Erythroblast (primary cell): ENCODE measurements around the gene MED16.

Experiments
- DNase-seq, 2 experiments: peaks; one replicate each; lab custom pipeline; 2025; lab: John Stamatoyannopoulos, UW
- GATA1 ChIP-seq: IDR thresholded peaks from 2 replicates; pipeline ENCODE4 v1.6.1; 2011; ENCODE audit warnings: low read depth, mild to moderate bottlenecking, control low read depth, low read length, moderate library complexity
- POLR2A ChIP-seq: IDR thresholded peaks from 2 replicates; pipeline ENCODE4 v1.6.1; 2011; ENCODE audit warnings: mild to moderate bottlenecking, low read length

MED16 gene

DNA sequence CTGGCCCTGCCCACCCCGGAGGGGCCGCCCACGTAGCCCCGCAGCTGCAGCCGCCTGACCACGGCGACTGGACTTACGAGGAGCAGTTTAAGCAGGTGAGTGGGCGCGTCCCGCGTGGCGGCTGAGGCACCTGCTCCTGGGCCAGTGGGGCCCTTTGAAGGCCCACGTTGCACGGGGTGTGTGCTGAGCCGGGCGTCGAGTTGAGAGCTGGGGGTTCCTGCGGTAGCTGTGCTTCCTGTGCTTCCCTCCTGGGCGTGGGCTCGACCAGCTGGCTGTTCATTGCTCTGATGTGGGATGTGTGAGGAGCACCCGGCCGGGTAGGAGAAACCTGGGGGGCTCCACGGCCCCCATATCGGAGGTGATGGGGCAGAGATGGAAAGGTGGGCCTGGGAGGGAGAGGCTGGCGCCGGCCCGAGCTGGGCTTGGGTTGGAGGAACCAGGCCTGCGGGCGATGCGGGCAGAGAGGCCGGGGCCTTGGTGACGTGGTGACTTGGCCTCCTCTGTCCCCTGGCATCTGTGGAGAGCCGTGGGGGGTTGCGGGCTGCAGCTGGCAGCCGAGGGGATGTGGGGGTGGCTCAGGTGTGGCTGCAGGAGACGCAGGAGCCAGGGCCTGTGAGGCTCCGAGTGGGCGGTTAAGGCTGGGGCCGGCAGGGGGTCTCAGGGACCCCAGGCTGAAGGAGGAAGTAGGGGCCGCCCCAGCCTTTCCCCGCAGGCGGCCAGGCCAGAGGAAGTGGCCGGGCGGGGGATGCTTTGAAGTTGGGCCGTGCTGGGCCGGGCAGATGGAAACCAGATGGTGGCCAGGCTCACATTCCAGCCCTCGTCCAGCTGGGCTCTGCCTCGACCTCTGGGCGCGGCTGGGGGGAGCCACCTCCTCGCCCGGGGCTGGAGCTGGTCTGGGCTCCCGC is 39.9 kb upstream of the MED16 start:
- TF ChIP-seq POLR2A (no peak), GATA1 (no peak)
- DNase-seq, result no peak

DNA sequence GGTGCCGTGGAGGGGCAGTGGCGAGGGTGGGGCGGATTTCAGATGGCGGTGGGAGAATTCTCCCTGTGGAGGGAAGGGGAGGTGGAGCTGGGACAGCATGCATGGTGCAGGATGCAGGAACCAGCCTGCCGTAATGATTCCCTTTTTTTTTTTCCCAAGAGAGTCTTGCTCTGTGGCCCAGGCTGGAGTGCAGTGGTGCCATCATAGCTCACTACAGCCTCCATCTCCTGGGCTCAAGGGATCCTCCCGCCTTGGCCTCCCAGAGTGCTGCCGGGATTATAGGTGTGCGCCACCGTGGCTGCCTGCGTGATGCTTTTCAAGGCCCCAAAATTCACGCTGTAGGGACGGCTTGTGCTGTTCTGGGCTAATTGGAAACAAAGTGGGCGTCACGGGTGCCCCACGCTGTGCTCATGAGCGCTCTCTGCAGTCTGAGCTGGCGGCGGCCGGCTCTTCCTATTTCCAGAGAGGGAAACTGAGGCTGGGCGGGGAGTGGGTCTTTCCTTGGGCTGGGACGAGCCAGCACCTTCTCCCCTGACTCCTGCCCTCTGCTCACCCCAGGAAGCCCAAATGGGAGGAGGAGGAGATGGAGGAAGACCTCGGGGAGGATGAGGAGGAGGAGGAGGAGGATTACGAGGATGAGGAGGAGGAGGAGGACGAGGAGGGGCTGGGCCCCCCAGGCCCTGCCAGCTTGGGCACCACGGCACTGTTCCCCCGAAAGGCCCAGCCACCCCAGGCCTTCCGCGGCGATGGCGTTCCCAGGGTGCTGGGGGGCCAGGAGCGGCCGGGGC is 39.1 kb upstream of the MED16 start:
- TF ChIP-seq POLR2A (no peak), GATA1 (no peak)

DNA sequence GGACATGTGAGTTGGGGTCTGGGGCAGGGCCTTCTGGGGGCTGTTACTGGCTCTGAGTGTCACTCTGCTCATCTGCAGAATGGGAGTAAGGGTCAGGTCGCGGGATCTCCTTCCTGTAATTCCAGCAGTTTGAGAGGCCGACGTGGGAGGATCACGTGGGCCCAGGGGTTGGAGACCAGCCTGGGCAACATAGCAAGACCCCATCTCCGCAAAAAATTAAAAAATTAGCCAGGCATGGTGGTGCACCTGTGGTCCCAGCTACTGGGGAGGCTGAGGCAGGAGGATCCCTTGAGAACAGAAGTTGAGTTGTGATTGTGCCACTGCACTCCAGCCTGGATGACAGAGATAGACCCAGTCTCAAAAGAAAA is 36.9 kb upstream of the MED16 start:
- TF ChIP-seq GATA1, result no peak
- TF ChIP-seq POLR2A, result no peak
- DNase-seq, result no peak

More for the DNA sequence above, 39.1 kb upstream of the MED16 start:
- no peak for DNase-seq

DNA sequence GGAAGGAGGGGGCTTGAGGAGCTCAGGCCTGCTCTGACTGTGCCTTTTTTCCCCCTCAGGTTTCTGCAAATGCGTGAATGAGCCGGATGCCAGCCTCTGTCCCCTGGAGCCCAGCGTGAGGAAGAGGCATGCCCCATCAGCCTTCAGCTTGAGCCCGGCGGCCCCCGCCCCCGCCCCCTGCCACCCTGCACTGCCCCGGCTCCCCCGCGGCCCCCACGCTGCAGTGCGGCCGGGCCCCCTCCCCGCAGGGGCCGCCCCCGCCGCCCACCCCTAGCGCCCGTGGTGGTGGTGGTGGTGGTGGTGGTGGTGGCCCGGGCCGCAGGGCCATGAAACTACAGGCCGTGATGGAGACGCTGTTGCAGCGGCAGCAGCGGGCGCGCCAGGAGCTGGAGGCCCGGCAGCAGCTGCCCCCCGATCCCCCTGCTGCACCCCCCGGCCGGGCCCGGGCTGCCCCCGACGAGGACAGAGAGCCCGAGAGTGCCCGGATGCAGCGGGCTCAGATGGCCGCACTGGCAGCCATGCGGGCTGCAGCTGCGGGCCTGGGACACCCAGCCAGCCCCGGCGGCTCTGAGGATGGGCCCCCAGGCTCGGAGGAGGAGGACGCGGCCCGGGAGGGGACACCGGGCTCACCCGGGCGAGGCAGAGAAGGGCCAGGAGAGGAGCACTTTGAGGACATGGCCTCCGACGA is 36.4 kb upstream of the MED16 start:
- TF ChIP-seq POLR2A (no peak), GATA1 (no peak)
- DNase-seq, result no peak

DNA sequence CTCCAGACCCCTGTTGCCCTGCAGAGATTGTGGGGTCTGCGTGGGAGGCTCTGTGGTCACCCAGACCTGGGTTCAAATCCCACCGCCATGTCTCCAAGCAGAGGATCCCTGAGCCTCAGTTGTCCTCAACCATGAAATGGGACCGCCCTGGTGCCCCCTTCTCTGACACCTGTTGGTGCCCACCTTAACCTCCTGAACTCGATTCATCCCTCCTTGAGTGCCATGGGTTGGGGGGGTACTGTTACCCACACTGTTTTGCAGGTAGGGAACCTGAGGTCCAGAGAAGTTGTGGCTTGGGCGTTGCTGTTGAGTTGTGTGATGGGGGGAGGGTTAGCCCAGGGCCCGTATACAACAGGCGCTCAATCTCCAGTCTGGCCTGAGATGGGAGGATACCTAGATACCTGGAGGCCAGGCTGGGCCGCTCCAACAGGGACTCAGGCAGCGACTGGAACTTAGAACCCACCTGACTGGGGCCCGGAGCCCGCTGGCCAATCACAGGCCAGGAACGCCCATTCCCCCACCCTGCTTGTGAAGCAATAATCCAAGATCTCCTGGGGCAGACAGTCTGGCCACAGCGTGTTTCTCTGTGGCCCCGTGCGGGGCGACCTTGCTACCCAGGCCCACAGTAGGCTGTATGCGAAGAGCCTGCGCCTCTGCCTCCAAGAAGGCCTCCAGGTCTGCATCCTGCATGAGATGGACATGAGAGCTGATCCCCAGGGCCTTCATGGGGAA is 35.6 kb upstream of the MED16 start:
- DNase-seq, result no peak
- TF ChIP-seq POLR2A, result no peak
- no peak for TF ChIP-seq GATA1

DNA sequence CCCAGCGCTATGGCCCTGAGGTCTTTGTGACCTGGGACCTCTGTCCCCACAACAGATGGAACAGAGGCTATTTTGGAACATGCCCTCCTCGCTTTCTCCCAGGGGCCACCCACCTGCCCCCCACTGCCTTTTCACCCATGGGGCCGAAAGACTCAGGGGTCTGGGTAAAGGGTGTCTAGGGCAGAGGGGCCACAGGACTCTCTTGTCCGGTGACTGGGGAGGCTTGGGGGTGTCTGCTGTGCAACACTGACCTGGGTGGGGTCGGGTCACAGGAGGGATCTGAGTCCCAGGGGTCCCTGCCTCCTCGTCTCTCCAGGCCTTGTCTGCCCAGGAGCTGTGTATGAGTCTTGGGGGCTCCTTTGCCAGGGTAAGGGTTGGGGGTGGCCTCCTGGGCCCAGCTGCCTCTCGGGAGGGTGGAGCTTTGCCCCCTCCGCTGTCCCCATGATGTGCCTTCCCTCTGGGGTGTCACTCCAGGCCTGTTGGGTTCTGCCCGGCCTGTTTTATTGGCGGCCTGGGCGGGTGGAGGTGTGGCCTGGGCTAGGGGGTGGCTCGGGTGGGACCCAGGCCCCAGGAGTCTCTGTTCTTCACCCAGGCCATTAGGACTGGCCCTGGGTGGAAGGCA is 34.9 kb upstream of the MED16 start:
- TF ChIP-seq POLR2A (no peak), GATA1 (no peak)
- DNase-seq, result no peak

DNA sequence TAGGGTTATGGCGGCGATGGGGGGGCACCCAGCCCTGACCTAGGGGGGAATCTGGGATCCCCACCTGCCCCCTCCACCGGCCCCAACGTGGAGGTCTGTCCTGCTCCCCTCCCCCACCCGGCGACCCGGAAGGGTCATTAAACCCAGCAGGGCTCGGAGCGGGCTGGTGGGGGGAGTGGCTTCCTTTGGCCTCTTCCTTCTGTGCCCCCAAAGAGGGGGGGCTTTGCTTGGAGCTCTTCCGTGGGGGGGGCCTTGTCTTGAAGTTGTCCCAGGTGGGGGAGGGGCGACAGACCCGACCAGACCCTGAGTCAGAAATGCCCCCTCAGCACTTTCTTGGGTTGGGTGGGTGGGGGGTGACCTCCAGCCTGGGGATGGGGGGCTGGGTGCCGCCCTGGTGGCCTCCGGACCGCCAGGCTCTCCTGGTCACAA is 34.4 kb upstream of the MED16 start:
- TF ChIP-seq POLR2A, result no peak
- no peak for TF ChIP-seq GATA1
- DNase-seq, result no peak

DNA sequence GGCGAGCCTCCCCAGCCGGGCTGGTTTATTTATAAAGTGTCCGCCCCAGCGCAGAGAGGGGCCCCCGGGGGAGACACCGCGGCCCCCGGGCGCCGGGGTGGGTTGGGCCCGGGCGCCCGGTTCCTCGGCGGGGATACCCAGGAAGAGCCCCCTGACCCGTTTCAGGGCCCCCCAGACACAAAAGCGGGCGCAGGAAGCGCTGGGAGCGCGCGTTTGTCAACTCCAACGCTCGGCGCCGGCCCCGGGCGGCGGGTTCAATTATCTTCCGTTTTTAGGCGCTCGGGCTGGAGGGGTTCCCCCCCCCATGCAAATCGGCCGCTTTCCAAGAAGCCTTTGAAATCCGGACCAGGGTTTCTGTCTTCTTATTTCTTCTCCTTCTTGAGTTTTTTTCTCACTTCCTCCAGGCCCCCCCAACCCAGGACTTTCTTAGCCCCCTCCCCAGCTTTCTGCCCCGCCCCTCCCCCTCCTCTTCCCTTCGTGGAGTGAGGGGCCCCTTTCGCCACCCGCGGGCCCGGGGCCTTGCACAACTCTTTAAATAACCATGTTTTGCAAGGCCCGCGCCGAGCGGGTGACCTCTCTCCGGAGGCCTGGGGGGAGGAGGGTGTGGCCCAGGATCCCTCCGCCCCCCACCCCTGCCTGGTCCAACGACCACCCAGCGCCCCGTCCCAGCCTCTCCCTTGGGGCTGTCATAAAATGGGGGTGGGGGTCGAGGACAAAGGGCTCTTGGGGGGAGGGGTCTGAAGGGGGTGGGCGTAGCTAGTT is 33.8 kb upstream of the MED16 start:
- no peak for TF ChIP-seq GATA1
- no peak for TF ChIP-seq POLR2A
- DNase-seq, result peak; percentile 68 to 73

DNA sequence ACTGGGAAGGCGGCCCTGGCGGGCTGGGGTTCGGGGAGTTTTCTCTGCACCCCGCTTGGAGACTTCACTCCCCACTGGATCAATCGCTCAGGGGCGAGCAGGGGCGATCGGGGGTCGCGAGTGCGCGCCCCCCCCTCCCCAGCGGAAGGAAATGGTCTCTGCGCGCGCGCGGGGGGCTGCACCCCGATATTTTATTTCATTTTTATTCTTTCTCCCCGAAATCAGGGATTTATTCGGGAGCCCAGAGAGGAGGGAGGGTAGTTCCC is 33.3 kb upstream of the MED16 start:
- DNase-seq, result no peak
- TF ChIP-seq GATA1 (no peak), POLR2A (no peak)

DNA sequence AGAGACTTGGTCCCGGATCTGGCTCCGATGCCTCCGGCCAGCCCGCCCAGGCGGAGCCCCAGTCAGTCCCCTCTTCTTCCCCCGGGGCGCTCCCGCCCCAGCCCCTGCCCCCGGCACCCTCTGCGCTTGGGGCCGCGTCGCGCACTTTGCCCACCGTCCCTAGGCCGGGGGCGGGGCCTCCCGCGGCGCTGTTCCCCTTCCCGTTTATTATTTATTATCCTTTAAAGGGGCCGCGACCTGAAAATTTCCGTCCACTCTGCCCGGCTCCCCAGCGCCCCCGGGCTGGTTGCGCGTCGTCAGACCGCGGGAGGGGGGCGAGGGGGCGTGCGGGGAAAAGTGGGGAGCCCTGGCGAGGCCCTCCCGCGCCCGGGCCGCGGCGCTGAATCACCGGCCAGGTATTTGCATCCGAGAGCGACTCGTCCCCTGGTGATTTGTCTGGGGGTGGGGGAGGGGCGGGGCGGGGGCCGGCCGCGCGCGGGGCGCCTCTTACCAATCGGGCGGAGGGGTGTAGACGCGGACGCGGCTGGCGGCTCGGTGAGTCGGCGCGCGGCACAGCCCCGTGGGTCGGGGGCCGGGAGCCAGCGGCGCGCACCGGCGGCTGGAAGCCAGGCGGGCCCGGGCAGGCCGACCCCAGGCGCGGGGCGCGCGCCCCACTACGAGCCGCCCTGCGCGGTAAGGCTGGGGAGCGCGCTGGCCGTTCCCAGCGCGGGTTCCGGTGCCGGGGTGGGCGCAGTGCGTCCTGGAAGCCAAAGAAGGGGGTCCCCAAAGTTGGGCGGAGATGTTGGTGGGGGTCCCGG is 32.7 kb upstream of the MED16 start, which contains the start of gene ARID3A:
TSS of gene ARID3A (plus strand) at position 510 of the 797 bp plus-strand sequence. CDS start 3,494 bp downstream, outside the sequence.
- peak; percentile 88 to 91 for DNase-seq
- TF ChIP-seq POLR2A (peak; percentile 43), GATA1 (no peak)

DNA sequence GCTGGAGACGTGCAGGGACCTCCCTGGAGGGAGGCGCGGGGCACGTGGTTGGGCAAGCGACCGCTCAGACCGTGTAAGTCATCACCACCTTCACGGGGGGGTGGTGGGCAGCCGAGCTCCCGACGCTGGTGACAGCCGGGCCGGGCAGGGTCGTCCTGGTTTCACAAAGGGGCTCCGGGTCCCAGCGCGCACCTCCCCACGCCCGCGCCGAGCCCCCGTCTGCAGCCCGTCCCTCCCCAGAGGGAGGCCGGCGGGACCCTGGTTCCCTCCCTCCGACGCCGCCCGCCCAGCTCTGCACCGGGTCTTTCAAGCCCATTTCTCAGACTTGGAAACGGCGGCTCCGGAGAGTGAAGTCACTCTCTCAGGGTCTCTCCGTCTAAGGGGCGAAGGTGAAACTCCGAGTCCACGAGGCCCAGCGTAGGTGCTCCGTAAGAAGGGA is 32.1 kb upstream of the MED16 start:
- DNase-seq, result peak; percentile 72 to 75
- TF ChIP-seq GATA1 (no peak), POLR2A (no peak)
